Activated T-helper 1 cell treated with anti-CD3 and anti-CD28 coated beads, Interleukin-2, amount 50 U/mL, for 16 hours (primary cell): ENCODE data around the gene RNF13.
A peak's percentile ranks its signal among the peaks of the same experiment; 100 is the strongest.
"Not testable (repeated sequence)": the region's sequence is repeated elsewhere in the genome, so short reads cannot be mapped to it uniquely, and the experiment has no call there.

ENCODE experiments used
- DNase-seq, 2 donors: peaks; one replicate each; pipeline ENCODE4 v3.0.0-alpha.2; 2020; ENCODE audit warnings: low read depth in 1 of 2, low spot score in 1 of 2

RNF13 gene

DNA sequence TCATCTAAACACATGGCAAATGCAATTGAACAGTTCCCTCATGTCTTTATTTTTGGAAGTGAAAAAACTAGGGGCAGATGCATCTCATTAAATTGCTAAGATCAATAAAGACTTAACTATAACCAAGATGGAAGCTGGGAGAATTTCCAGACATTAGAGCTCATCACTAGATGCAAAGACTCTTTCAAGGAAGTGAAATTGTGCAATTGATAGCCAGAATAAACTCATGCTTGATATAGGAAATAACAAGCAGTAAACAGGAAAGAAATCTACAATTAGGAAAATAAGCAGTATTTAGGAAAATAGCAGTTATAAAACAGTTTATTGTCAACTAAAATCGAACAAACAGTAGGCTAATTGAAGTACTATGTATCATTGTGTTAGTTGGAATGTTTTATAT lies 11.8 kb upstream of the RNF13 start:
- DNase-seq: no peak

- DNase-seq: no peak
These were observed 11.4 kb upstream of the RNF13 start for GRCh38 chr3:149801639-149802038.

DNA sequence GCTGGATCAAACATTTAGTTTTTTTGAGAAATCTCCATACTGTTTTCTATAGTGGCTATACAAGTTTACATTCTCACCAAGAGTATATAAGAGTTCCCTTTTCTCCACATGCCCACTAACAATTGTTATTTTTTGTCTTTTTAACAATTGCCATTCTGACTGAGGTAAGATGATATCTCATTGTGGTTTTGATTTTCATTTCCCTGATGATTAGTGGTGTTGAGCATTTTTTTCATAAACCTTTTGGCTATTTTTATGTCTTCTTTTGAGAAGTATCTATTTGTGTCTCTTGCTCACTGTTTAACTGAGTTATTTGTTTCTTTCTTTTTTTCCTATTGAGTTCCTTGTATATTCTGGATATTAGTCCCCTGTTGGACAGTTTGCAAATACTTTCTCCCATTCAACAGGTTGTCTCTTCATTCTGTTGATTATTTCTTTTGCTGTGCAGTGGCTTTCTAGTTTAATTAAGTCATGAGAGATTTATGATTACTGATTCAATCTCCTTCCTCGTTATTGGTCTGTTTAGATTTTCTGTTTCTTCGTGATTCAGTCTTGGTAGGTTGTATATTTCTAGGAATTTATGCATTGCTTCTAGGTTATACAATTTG lies 6.7 kb upstream of the RNF13 start:
- no peak for DNase-seq

- peak; percentile 19 to 22 for DNase-seq
These were observed 4.7 kb upstream of the RNF13 start for GRCh38 chr3:149808209-149808829.

- no peak for DNase-seq
These were observed 3.3 kb upstream of the RNF13 start for GRCh38 chr3:149809699-149810098.

DNA sequence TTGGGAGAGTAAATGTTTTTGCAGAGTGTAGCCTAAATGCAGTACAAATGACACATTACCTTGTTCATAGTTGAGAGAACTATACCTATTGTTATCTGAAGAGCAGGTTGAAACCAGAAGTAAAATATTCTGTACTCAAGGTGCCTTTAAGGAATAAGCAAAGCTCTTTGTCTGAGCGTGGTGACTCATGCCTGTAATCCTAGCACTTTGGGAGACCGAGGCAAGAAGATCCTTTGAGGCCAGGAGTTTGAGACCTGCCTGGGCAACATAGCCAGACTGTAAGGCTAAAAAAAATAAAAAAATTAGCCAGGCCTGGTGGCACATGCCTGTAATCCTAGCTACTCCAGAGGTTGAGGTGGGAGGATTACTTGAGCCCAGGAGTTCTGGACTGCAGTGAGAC lies 2.2 kb upstream of the RNF13 start:
- no peak for DNase-seq

DNA sequence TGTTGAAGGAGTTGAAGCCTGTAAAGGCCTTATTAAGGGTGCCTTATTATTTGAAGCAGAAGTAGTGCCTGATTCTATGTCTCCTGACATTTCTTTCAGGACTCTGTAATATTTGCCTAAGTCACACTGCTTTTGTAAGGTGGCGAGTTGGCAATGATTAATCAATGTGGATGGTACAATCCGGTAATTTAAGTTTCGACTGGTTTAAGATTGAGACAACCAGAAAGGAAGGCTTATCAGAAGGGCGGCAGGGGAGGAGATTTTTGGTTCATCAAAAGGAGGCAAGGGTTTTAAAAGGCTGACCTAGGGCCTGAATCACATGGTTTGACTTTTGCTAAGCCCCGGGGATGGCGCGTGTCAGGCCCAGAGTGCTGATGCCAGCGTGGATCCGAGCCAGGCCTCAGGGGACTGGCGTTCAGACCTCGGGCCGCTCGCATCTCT lies 830 bp upstream of the RNF13 start:
- no peak for DNase-seq

DNA sequence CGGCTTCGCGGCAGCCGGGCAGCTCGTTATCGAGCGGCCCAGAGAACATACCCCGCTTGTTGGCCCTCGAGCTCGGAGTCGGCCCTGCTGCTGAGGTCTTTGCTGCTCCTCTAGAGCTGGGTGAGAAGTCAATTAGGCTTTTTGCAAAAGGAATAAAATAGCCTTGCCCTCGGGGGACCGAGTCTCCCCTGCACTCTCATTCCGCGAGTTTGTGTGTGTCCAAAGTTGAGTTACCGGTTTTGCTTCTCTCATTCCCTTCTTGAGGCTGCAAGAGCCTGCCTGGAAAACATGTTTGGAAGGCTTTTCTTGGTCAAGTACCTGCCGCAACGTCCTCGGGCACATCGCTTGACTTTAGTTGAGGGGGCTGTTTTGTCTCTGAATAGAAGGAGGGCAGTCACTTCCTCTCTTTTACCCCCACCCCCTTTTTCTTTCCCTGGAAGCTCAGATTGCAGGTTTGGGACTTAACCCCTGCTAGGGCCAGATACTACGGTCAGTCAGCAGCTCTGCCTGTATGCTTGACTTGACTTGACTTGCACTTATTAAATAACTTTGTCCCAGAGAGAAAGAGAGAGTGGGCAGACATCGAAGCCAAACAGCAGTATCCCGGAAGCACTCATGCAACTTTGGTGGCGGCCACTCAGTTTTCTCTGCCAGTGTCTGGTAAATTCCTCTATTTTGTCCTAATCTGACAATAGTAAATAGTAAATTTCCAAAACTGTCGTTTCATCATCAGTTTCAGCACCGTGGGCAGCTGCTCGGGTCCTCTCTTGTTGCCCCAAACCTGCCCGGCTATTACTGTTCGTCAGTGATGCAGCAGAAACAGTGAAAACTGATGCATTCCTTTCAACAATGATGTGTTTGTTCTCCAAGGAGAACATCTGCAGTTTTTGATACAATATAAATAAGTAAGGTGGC lies 609 bp downstream of the RNF13 start:
- no peak for DNase-seq

- no peak for DNase-seq
These were observed 2.3 kb downstream of the RNF13 start for GRCh38 chr3:149815321-149815720.

- no peak for DNase-seq
These were observed 2.7 kb downstream of the RNF13 start for GRCh38 chr3:149815728-149816127.

GRCh38 chr3:149816311-149816710 lies 3.3 kb downstream of the RNF13 start:
- DNase-seq: no peak

DNA sequence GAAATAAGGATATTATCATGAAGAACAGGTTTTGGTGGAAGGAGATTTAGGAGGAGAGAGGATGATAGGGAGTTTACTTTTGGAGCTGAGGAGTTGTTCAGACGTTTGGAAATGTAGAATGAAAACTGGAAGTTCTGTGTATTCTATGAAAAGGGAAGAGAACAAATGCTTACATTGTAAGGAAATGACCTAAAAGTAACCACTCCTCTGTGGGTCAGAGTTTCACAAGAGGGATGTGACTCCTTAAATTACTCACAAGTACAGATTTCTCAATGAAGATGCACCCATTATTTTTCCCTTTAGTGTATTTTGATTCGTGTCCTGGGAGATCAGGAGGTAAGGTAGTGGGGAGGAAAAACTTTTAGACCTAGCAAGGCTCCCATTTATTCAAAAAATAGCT lies 4.0 kb downstream of the RNF13 start:
- DNase-seq: no peak

- no peak for DNase-seq
These were observed 6.4 kb downstream of the RNF13 start for GRCh38 chr3:149819432-149819831.

- DNase-seq: no peak
These were observed 7.2 kb downstream of the RNF13 start for GRCh38 chr3:149820183-149820582.

GRCh38 chr3:149826636-149827035 lies 13.6 kb downstream of the RNF13 start:
- DNase-seq: no peak

GRCh38 chr3:149828390-149828789 lies 15.4 kb downstream of the RNF13 start:
- no peak for DNase-seq

GRCh38 chr3:149829631-149830030 lies 16.6 kb downstream of the RNF13 start:
- DNase-seq: not testable (repeated sequence)

DNA sequence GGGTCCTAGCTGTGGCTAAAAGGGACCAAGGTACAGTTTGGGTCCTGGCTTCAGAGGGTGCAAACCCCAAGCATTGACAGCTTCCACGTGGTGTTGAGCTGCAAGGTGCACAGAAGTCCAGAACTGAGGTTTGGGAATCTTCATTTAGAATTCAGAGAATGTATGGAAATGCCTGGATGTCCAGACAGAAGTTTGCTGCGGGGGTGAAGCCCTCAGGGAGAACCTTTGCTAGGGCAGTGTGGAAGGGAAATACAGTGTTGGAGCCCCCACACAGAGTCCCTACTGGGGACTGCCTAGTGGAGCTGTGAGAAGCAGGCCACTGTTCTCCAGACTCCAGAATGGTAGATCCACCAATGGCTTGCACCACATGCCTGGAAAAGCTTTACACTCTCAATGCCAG lies 17.9 kb downstream of the RNF13 start:
- no peak for DNase-seq

DNA sequence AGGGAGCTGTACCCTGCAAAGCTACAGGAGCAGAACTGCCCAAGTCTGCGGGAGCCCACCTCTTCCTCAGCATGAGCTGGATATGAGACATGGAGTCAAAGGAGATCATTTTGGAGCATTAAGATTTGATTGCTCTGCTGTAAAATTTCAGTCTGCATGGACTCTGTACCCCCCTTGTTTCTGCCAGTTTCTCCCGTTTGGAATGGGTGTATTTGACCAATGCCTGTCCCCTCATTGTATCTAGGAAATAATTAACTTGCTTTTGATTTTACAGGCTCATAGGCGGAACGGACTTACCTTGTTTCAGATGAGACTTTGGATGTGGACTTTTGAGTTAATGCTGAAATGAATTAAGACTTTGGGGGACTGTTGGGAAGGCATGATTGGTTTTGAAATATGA lies 18.3 kb downstream of the RNF13 start:
- no peak for DNase-seq

DNA sequence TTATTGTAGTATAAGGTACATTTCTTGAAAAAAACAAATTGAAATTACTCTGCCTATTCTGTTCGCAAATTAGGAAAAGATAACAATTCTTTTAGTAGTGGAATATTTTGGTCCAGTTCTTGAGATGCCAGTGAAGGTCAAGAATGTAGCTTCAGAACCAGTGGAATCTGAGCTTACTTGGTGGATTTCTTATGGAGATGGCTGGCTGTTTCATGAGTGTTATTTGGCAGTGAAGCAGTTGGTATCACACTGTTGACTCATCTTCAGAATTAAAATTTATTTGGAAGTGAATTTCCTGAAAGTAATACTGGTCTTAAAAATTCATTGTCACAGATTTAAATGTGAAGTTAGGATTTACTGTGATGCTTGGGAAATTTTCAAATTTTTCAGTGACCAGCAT lies 19.1 kb downstream of the RNF13 start:
- DNase-seq: no peak

DNA sequence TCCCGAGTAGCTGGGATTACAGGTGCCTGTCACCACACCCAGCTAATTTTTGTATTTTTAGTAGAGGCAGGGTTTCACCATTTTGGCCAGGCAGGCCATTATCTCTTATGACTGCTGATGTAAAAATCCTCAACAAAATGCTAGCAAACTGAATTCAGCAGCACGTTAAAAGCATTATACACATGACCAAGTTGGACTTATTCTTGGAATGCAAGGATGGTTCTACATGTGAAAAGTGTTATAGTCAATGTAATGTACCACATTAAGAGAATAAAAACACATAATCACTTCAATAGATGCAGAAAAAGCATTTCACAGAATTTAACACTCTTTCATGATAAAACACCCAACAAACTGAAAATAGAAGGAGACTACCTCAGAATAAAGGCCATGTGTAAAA lies 20.2 kb downstream of the RNF13 start:
- DNase-seq: no peak

DNA sequence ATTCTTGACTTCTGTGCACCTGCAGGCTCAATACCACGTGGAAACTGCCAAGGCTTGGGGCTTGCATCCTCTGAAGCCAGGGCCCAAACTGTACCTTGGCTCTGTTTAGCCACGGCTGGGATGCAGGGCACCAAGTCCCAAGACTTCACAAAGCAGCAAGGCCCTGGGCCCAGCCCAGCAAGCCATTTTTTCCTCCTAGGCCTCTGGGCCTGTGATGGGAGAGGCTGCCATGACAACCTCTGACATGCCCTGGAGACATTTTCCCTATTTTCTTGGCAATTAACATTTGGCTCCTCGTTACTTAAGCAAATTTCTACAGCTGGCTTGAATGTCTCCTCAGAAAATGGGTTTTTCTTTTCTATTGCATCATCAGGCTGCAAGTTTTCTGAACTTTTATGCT lies 25.5 kb downstream of the RNF13 start:
- not testable (repeated sequence) for DNase-seq
